ENCODE results near the gene SIPA1L3. TPM values are rescaled to one million over a fixed set of nuclear protein-coding genes. Genes with fewer than 3 reads are reported as not detected.

SIPA1L3 gene
- total and polyA plus RNA-seq, 10 of the 15 experiments (the other 5 are each of a cell fraction or from before 2014, with no cell fraction given), result 0.24 to 66.2 (median 19.1) TPM

DNA sequence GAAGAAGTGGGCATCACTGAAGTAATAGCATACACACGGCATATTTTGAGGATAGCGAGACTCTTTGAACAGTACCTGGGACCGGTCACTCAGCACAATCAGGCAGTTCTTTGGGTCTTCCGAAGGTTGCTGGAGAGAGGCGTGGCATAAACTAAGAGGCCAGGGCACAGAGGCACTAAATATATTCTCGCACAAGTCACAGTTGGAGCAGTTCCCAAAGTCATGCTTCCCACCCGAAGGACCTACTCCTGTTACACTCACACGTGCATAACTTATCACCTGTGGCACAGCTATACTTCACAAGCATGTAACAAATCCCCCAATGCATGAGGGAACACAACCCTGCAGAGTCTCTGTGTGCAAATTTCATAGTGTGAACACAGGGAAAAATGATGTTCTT, 10.8 kb upstream of the SIPA1L3 start (continued):
- TF ChIP-seq, protein P1, sequence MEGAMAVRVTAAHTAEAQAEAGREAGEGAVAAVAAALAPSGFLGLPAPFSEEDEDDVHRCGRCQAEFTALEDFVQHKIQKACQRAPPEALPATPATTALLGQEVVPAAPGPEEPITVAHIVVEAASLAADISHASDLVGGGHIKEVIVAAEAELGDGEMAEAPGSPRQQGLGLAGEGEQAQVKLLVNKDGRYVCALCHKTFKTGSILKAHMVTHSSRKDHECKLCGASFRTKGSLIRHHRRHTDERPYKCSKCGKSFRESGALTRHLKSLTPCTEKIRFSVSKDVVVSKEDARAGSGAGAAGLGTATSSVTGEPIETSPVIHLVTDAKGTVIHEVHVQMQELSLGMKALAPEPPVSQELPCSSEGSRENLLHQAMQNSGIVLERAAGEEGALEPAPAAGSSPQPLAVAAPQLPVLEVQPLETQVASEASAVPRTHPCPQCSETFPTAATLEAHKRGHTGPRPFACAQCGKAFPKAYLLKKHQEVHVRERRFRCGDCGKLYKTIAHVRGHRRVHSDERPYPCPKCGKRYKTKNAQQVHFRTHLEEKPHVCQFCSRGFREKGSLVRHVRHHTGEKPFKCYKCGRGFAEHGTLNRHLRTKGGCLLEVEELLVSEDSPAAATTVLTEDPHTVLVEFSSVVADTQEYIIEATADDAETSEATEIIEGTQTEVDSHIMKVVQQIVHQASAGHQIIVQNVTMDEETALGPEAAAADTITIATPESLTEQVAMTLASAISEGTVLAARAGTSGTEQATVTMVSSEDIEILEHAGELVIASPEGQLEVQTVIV (IDR thresholded peaks at IDR 0.05; ENCODE audit: borderline replicate concordance, partially characterized antibody), result no peak
- TF ChIP-seq ASH2L (IDR thresholded peaks at IDR 0.05; ENCODE audit: borderline replicate concordance, low read depth) (no peak), ZNF217 (IDR thresholded peaks at IDR 0.05) (no peak), RELA (IDR thresholded peaks at IDR 0.05; ENCODE audit: borderline replicate concordance, partially characterized antibody) (no peak), NFIC (IDR thresholded peaks at IDR 0.05; ENCODE audit: low read depth, low read length) (no peak), ZSCAN29 (IDR thresholded peaks at IDR 0.05) (no peak), ZNF274 (IDR thresholded peaks at IDR 0.05; ENCODE audit: insufficient read depth, insufficient read length) (no peak)
- TF ChIP-seq, protein P2, sequence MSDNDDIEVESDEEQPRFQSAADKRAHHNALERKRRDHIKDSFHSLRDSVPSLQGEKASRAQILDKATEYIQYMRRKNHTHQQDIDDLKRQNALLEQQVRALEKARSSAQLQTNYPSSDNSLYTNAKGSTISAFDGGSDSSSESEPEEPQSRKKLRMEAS (IDR thresholded peaks at IDR 0.05; ENCODE audit: low read depth, low read length), result no peak
- TF ChIP-seq, protein P3, sequence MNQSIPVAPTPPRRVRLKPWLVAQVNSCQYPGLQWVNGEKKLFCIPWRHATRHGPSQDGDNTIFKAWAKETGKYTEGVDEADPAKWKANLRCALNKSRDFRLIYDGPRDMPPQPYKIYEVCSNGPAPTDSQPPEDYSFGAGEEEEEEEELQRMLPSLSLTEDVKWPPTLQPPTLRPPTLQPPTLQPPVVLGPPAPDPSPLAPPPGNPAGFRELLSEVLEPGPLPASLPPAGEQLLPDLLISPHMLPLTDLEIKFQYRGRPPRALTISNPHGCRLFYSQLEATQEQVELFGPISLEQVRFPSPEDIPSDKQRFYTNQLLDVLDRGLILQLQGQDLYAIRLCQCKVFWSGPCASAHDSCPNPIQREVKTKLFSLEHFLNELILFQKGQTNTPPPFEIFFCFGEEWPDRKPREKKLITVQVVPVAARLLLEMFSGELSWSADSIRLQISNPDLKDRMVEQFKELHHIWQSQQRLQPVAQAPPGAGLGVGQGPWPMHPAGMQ (IDR thresholded peaks at IDR 0.05; ENCODE audit: borderline replicate concordance), result no peak
- TF ChIP-seq, protein P4, sequence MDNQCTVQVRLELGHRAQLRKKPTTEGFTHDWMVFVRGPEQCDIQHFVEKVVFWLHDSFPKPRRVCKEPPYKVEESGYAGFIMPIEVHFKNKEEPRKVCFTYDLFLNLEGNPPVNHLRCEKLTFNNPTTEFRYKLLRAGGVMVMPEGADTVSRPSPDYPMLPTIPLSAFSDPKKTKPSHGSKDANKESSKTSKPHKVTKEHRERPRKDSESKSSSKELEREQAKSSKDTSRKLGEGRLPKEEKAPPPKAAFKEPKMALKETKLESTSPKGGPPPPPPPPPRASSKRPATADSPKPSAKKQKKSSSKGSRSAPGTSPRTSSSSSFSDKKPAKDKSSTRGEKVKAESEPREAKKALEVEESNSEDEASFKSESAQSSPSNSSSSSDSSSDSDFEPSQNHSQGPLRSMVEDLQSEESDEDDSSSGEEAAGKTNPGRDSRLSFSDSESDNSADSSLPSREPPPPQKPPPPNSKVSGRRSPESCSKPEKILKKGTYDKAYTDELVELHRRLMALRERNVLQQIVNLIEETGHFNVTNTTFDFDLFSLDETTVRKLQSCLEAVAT (IDR thresholded peaks at IDR 0.05), result no peak
- TF ChIP-seq, protein P5, sequence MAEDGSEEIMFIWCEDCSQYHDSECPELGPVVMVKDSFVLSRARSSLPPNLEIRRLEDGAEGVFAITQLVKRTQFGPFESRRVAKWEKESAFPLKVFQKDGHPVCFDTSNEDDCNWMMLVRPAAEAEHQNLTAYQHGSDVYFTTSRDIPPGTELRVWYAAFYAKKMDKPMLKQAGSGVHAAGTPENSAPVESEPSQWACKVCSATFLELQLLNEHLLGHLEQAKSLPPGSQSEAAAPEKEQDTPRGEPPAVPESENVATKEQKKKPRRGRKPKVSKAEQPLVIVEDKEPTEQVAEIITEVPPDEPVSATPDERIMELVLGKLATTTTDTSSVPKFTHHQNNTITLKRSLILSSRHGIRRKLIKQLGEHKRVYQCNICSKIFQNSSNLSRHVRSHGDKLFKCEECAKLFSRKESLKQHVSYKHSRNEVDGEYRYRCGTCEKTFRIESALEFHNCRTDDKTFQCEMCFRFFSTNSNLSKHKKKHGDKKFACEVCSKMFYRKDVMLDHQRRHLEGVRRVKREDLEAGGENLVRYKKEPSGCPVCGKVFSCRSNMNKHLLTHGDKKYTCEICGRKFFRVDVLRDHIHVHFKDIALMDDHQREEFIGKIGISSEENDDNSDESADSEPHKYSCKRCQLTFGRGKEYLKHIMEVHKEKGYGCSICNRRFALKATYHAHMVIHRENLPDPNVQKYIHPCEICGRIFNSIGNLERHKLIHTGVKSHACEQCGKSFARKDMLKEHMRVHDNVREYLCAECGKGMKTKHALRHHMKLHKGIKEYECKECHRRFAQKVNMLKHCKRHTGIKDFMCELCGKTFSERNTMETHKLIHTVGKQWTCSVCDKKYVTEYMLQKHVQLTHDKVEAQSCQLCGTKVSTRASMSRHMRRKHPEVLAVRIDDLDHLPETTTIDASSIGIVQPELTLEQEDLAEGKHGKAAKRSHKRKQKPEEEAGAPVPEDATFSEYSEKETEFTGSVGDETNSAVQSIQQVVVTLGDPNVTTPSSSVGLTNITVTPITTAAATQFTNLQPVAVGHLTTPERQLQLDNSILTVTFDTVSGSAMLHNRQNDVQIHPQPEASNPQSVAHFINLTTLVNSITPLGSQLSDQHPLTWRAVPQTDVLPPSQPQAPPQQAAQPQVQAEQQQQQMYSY (CRISPR knock-in tag; IDR thresholded peaks at IDR 0.05), result no peak

Data from GM12878 (cell line).